AG09319 (cell line): ENCODE measurements around the gene ENOX2.

Source experiments
- DNase-seq: peaks from one replicate; pipeline ENCODE4 v3.0.0-alpha.2; 2010; ENCODE audit warnings: low read depth; ENCODE audit errors: extremely low read depth
- TF ChIP-seq, protein P1 (sequence below): IDR thresholded peaks from 2 replicates; pipeline ENCODE4 v1.5.1; 2011; ENCODE audit warnings: low read depth, mild to moderate bottlenecking, inconsistent platforms, low read length, moderate library complexity

Gene ENOX2

DNA sequence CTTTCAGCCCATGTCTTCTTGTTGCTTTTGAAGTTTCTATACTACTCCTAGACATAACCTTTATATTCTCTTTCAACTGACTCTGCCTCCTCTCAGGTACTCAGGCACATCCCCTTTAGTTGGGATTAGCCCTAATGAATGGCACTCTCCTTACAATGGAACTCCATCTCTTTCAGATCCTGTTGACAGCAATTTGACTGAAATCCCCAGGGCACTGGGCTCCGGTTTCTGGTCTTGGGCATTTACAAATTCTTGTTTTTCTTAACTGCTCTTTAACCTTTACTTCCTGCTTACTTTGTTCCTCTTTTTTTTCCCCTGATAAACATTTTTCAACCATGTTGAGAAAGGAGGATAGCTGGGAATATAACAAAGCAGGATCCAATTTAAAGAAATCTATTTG is 68.9 kb downstream of the ENOX2 start:
- no peak for DNase-seq
- TF ChIP-seq, protein P1, sequence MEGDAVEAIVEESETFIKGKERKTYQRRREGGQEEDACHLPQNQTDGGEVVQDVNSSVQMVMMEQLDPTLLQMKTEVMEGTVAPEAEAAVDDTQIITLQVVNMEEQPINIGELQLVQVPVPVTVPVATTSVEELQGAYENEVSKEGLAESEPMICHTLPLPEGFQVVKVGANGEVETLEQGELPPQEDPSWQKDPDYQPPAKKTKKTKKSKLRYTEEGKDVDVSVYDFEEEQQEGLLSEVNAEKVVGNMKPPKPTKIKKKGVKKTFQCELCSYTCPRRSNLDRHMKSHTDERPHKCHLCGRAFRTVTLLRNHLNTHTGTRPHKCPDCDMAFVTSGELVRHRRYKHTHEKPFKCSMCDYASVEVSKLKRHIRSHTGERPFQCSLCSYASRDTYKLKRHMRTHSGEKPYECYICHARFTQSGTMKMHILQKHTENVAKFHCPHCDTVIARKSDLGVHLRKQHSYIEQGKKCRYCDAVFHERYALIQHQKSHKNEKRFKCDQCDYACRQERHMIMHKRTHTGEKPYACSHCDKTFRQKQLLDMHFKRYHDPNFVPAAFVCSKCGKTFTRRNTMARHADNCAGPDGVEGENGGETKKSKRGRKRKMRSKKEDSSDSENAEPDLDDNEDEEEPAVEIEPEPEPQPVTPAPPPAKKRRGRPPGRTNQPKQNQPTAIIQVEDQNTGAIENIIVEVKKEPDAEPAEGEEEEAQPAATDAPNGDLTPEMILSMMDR: no peak

- TF ChIP-seq, protein P1: no peak
- no peak for DNase-seq
Measured at GRCh38 chrX:130831347-130831722, 71.7 kb downstream of the ENOX2 start.

DNA sequence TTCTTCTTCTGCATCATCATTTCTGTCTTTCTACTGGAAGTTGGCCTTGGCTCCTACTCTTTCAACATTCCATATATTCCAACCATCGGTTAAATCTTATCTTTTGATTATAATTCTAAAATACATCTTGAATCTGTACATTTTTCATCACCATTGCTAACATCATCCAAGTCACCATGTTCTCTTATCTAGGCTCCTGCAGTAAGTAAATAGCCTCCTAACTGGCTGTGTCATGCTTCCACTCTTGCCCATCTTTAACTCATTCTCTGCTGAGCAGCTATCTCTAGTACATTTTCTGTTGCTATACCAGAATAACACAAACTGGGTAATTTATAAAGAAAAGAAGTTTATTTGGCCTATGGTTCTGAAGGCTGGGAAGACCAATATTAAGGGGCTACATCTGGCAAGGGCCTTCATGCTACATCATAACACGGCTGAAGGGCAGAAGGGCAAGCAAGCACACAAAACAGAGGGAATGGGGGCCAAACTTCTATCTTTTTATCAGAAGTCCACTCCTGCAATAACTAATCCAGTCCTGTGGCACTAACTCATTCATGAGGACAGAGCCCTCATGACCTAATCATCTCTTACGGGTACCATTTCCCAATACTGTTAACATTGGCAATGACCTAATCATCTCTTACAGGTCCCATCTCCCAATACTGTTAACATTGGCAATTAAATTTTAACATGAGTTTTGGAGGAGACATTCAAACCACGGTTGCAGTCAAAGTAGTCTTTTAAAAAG is 72.2 kb downstream of the ENOX2 start:
- TF ChIP-seq, protein P1: no peak
- no peak for DNase-seq

DNA sequence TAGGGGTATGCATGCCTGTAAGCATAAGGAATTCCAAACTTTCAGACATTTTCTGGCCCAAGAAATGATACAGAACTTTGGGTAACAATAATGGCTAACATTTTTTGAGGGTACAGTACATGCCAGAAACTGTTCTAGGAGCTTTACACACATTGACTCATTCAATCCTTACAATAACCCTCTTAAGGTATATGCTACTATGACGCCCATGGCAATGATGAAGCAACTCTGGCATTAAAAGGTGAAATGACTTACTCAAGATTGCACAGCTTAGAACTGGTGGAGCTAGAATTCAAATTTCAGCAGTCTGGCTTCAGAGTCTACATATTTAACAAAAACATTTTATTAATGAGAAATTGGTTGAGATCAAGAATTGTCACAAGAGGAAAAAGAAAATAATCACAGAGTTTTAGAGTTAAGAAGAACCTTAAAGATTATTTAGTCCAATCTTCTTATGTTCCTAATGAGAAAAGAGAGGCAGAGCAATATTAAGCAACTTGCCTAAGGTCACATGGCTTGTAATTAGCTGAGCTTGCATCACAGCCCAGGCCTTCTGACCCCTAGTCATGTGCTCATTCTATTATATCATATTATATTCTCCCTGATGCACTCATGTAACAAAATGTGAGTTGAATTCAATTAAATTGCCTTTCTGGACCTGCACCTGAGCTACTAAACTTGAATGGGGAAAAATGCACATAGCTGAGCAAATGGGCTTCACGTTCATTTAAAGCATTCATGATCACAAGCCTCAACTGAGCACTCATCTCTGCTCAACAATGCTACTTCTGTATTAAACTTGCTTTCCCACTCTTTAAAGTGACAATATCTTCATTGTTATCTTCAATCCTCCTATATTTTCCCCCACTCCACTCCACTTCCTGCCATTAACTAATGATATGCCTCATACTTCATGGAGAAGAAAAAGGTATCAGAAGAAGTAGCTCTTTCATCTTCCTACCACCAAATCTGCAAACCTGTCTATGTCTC is 73.2 kb downstream of the ENOX2 start:
- TF ChIP-seq, protein P1: no peak
- DNase-seq: no peak

DNA sequence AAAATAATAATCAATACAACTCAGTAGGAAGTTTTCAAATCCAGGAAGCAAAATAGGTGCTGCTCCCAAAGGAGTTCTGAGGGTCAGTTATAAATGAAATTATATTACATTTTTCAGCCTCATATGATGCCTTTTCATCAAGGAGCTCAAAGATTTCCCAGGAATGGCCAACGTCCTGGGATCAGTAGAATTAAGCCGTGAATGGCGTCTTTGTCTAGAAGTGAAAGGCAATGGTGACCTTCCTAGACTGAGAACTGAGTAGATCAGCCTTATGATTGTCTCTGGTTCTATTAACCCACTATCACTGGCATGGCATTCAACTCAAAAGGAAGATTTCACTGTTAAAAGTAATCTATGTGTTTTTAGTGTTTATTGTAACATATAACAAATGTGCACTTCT is 74.4 kb downstream of the ENOX2 start:
- TF ChIP-seq, protein P1: no peak
- DNase-seq: no peak

- DNase-seq: no peak
- TF ChIP-seq, protein P1: no peak
Measured at GRCh38 chrX:130827648-130828047, 75.4 kb downstream of the ENOX2 start.

- TF ChIP-seq, protein P1: no peak
- no peak for DNase-seq
Measured at GRCh38 chrX:130826249-130826648, 76.8 kb downstream of the ENOX2 start.
